Duodenal mucosa (tissue), 2 donors: ENCODE results near the gene ROR2.

ENCODE experiments used
- H3K27ac ChIP-seq: one replicate; pipeline ENCODE4 v1.7.0; 2013; ENCODE audit warnings: low read depth, low read length
- H3K27me3 ChIP-seq, 2 donors: one replicate each; pipeline ENCODE4 v1.7.0; 2013; ENCODE audit warnings: low read length in 2 of 2, control low read depth in 1 of 2; ENCODE audit not compliant: insufficient read depth in 2 of 2, control insufficient read depth in 1 of 2
- H3K36me3 ChIP-seq, 2 donors: one replicate each; pipeline ENCODE4 v1.7.0; 2013; ENCODE audit warnings: low read length in 2 of 2, control low read depth in 1 of 2; ENCODE audit not compliant: insufficient read depth in 2 of 2, control insufficient read depth in 1 of 2
- H3K4me1 ChIP-seq, 2 donors: one replicate each; pipeline ENCODE4 v1.7.0; 2013; ENCODE audit warnings: low read length in 2 of 2, control low read depth in 1 of 2; ENCODE audit not compliant: insufficient read depth in 2 of 2, control insufficient read depth in 1 of 2
- H3K4me3 ChIP-seq, 2 donors: one replicate each; pipeline ENCODE4 v1.7.0; 2013; ENCODE audit warnings: low read length in 2 of 2, low read depth in 1 of 2
- H3K9ac ChIP-seq, 2 donors: one replicate each; pipeline ENCODE4 v1.7.0; 2013; ENCODE audit warnings: low read length in 2 of 2, low read depth in 1 of 2
- H3K9me3 ChIP-seq, 2 donors: one replicate each; pipeline ENCODE4 v1.7.0; 2013; ENCODE audit warnings: low read length in 2 of 2, control low read depth in 1 of 2; ENCODE audit not compliant: control insufficient read depth in 1 of 2

Gene ROR2

DNA sequence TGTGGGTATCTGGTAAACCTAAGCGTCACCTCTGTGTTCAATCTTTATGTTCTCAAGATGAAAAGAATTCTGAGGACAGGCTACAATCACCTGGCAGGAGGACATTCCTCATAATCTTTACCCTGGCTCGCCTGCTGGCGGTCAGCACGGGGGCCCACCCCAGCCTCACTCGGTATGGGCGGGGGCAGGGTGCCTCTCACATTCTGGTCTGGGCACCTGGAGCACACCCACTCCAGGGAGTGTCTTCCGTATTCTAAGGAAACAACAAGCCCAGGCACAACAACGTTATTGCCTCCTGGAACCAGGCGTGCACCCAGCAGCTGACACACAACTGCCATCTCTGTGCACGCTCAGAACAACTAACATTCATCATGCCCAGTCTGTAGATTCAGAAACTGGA, 179.8 kb downstream of the ROR2 start:
- no peaks in the 10 kb centered on the region for H3K36me3 ChIP-seq
- H3K9me3 ChIP-seq: no peaks in the 10 kb centered on the region
- H3K4me3 ChIP-seq: no peak overlapping the region
- no peak overlapping the region for H3K9ac ChIP-seq
- H3K4me1 ChIP-seq: peaks cover 0 to 7% of the 10 kb centered on the region in 2 donors
- H3K27me3 ChIP-seq: peaks cover 0 to 4% of the 10 kb centered on the region in 2 donors
- no peak overlapping the region for H3K27ac ChIP-seq

DNA sequence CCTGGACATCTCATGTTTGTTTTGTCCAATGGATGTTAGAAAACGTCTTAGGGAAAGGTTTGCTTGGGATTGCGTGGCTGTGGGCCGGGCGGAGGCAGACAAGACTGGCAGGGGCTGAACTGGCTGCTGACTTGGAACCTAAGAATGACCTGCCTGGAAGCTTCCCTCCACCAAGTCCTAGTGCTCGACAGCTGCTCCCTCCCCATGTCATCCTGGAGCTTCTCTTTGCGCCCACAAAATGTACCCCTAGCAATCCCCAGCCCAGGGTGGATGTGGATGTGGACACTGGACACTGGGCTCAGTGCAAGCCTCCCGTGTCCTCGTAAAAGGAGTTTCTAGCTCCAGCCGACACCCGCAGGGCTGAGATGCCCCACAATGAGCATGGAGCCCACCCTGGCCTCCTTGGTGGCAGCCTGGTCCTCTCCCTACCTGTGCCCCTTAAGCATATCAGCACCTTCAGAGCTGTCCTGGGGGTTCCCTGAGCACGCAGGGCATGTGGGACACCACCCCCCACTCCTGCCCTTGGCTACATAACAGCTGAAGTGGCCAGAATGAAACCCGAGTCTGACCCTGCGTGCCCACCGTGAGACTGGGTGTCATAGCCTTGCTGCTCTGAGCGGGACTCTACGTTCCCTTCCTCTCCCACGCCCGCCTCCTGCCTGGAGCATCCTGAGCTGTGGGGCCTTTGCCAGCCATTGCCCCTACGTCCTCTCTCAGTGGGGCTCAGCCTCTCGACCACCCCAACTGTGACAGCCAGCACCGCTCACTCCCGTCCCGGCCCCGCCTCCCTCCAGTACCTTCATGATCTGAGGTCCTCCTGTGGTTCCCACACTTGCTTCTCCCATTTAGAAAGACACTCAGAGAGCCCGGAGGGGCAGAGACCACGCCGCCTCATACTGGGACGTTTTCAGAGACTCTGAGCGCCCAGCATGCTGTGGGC, 180.8 kb downstream of the ROR2 start:
- Histone ChIP-seq H3K4me3 (no peak overlapping the region), H3K4me1 (peaks cover 0 to 7% of the 10 kb centered on the region in 2 donors), H3K9me3 (no peaks in the 10 kb centered on the region), H3K27ac (no peak overlapping the region), H3K9ac (no peak overlapping the region), H3K36me3 (no peaks in the 10 kb centered on the region), H3K27me3 (peaks cover 0 to 4% of the 10 kb centered on the region in 2 donors)

DNA sequence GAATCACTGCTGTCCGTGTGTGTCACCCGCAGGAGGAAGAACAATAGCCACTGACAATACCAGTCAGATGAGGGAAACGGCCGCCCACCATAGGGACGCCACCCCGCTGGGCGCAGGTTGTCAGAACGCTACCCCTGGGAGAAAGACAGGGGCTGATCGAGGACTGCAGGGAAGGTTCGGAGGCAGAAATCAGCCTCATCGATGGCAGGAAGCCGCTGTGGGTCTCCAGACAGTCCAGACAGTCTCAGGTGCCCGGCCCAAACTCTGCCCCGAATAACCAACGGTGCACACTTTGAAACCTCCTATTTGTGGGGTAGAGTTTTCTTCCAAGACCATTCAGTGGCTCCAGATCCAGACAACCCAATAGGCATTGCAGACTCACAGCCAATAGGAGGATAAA, 181.5 kb downstream of the ROR2 start:
- Histone ChIP-seq H3K27ac (no peak overlapping the region), H3K27me3 (peaks cover 0 to 4% of the 10 kb centered on the region in 2 donors), H3K4me3 (no peak overlapping the region), H3K9ac (no peak overlapping the region), H3K9me3 (no peaks in the 10 kb centered on the region), H3K36me3 (no peaks in the 10 kb centered on the region), H3K4me1 (peaks cover 0 to 7% of the 10 kb centered on the region in 2 donors)

DNA sequence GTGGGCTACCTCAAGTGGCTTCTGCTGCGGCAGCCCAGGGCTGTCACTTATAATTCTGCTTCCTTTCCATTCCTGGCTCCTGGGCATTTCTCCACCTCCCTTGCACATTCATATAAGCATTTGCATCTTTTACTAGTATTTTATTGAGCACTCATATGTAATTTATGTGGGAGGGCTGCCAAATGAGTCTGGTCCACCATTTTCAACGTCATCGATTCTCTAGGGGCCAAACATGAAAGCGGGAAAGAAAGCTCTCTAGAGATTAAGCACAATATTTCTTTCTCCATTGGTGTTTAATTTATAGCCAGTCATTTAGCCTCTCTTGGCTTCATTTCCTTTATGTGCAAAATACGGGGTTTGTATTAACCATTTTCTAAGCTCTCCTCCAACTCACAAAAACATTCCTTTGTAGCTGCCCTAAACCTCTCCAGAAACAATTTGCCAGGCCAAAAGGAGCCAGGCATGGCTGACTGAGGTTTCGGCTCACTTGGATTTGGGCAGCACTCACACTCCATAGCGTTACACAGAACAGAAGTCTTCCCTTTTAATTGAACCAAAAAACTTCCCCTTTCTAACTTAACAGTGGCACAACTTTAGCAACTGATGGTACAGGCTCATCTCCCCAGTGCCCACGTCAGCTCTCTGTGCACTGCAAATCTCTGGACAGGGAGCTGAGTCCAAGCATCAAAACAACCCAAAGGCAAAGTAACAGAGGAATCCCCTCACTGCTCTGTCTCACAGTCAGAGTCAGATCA, 183.5 kb downstream of the ROR2 start:
- no peak overlapping the region for H3K4me3 ChIP-seq
- no peak overlapping the region for H3K27ac ChIP-seq
- H3K9me3 ChIP-seq: peaks cover 0 to 3% of the 10 kb centered on the region in 2 donors
- peaks cover under 1 to 7% of the 10 kb centered on the region in 2 donors for H3K4me1 ChIP-seq
- H3K36me3 ChIP-seq: no peaks in the 10 kb centered on the region
- no peak overlapping the region for H3K9ac ChIP-seq
- peaks cover 0 to 4% of the 10 kb centered on the region in 2 donors for H3K27me3 ChIP-seq

DNA sequence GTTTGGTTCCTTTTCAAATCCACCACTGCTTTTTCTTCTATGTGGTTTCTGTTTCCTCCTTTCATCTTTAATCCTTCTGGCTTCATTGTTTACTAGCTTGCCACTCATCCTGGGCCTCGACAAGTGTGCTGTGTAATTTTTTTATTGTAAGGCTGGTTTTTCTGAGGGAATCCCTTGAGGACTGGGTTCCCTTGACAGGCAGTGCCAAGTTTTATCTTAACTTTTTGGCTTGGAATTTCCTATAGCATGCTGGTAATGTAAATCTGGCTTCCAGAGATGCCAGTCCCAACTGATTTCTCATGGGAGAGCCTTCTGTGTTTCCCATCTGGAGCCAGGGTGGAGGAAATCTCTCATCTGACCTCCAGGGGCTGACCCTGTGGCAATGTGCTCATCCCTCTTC, 184.7 kb downstream of the ROR2 start:
- H3K27me3 ChIP-seq: peaks cover 0 to 4% of the 10 kb centered on the region in 2 donors
- peaks cover 0 to 3% of the 10 kb centered on the region in 2 donors for H3K9me3 ChIP-seq
- no peak overlapping the region for H3K27ac ChIP-seq
- H3K4me1 ChIP-seq: peaks cover 2 to 8% of the 10 kb centered on the region in 2 donors
- no peak overlapping the region for H3K4me3 ChIP-seq
- no peak overlapping the region for H3K9ac ChIP-seq
- no peaks in the 10 kb centered on the region for H3K36me3 ChIP-seq

DNA sequence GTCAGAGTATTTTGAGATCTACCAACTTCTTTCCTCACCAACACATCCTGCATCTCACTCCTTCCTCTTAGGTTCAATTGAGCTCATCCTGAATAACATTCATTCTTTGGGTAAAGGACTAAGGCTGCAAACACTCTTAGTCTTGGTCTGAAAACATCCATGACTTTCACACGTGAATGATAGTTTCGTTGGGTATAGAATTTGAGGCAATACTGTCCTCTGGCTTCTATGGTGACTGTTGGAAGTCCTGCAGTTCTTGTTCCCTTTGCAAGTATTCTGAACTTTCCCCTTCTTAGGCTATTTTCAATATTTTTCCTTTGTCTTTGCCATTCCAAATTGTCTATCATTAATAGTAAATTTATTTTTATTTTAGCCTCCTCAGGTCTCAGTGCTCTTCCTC, 185.4 kb downstream of the ROR2 start:
- Histone ChIP-seq H3K4me1 (peaks cover 0 to 8% of the 10 kb centered on the region in 2 donors), H3K36me3 (no peaks in the 10 kb centered on the region), H3K27me3 (peaks cover 0 to 4% of the 10 kb centered on the region in 2 donors), H3K9ac (no peak overlapping the region), H3K27ac (no peak overlapping the region), H3K4me3 (no peak overlapping the region), H3K9me3 (peaks cover 0 to 3% of the 10 kb centered on the region in 2 donors)

DNA sequence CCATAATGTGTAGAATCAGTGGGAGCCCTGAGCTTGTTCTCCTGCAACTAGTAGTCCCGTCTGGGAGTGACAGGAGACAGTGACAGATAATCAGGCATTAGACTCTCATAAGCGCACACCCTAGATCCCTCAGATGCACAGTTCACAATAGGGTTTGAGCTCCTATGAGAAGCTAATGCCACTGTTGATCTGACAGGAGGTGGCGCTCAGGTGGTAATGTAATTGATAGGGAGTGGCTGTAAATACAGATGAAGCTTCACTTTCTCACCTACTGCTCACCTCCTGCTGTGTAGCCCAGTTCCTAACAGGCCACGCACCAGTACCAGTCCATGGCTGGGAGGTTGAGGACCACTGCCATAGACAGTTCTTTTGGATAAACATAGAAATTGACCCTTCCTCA, 188.7 kb downstream of the ROR2 start:
- no peak overlapping the region for H3K27ac ChIP-seq
- H3K4me1 ChIP-seq: peaks cover 4 to 8% of the 10 kb centered on the region in 2 donors
- no peak overlapping the region for H3K9ac ChIP-seq
- H3K9me3 ChIP-seq: peaks cover 0 to 3% of the 10 kb centered on the region in 2 donors
- H3K36me3 ChIP-seq: no peaks in the 10 kb centered on the region
- peaks cover 0 to 4% of the 10 kb centered on the region in 2 donors for H3K27me3 ChIP-seq
- H3K4me3 ChIP-seq: no peak overlapping the region

DNA sequence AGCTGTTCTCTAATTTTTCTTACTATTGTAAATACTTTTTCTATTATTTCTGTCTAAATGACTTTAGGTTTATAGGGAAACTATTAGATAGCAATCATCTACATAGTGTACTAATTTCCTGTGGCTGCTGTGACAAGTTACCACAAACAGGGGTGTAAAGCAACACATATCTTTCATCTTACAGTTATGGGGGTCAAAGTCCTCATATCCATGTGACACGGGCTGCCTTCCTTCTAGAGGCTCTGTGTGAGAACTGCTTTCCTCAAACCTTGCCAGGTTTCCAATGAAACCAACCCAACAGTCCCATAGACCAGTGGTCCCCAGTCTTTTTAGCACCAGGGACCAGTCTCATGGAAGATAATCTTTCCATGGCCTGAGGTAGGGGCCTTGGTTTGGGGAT, 189.1 kb downstream of the ROR2 start:
- H3K27me3 ChIP-seq: peaks cover 0 to 1% of the 10 kb centered on the region in 2 donors
- H3K9me3 ChIP-seq: peaks cover 0 to 3% of the 10 kb centered on the region in 2 donors
- no peak overlapping the region for H3K9ac ChIP-seq
- no peak overlapping the region for H3K27ac ChIP-seq
- H3K36me3 ChIP-seq: no peaks in the 10 kb centered on the region
- peaks cover 4 to 8% of the 10 kb centered on the region in 2 donors for H3K4me1 ChIP-seq
- no peak overlapping the region for H3K4me3 ChIP-seq

DNA sequence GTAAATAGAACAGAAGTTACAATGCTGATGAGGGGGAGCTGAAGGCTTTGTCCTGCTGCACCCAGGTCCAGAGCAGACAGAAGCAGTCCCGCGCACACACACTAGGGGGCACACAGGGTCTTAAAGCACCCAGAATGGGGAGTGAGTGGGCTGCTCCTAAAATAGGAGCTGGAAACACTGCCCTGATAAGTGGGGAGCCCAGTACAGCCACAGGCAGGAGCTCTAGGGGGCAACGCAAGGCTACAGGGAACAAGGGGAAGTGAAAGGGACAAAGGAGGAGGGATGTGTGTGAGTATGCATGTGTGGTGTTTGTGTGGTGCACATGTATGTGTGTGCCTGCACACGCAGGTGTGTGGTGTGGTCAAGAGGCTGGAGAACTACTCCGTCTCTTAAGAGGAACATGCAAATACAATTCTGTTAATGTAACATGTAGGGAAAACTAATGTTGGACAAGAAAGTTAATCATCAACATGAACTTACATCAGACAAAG, 191.5 kb downstream of the ROR2 start:
- no peak overlapping the region for H3K27ac ChIP-seq
- peaks cover 0 to 3% of the 10 kb centered on the region in 2 donors for H3K9me3 ChIP-seq
- no peak overlapping the region for H3K4me3 ChIP-seq
- H3K27me3 ChIP-seq: no peaks in the 10 kb centered on the region
- peaks cover 4 to 8% of the 10 kb centered on the region in 2 donors for H3K4me1 ChIP-seq
- H3K9ac ChIP-seq: no peak overlapping the region
- H3K36me3 ChIP-seq: no peaks in the 10 kb centered on the region

DNA sequence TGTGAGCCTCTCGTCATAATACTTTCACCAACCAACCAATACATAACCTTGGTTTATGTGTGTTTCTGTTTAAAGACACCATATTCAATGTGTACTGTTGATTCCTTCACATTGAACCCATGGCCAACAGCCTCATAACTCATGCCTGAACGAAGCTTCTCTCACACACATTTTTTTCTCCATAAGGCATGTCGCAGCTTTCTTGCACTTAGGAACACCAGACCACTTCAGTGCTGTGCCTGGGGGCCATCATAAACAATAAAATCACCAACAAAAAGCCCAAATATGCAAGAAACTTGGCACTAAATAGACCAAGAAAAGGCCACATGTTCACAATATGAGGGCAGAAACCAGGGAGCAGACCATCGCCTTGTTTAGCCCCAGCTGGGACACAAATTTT, 192.2 kb downstream of the ROR2 start:
- Histone ChIP-seq H3K4me3 (no peak overlapping the region), H3K9me3 (peaks cover 0 to 3% of the 10 kb centered on the region in 2 donors), H3K4me1 (peaks cover 4 to 8% of the 10 kb centered on the region in 2 donors), H3K27me3 (no peaks in the 10 kb centered on the region), H3K9ac (no peak overlapping the region), H3K36me3 (no peaks in the 10 kb centered on the region), H3K27ac (no peak overlapping the region)
